HCT116 (cell line): ENCODE data around the gene ARHGAP28.

Experiments used
- ATF3 ChIP-seq: IDR thresholded peaks from 2 replicates; pipeline ENCODE4 v1.6.1; 2012
- EZH2 ChIP-seq: fragments of 200-600 bp; sonication (generic); IDR thresholded peaks from 2 replicates; pipeline ENCODE4 v1.6.1; 2017; ENCODE audit warnings: antibody characterized with exemption, mixed run types
- POLR2A ChIP-seq: IDR thresholded peaks from 2 replicates; pipeline ENCODE4 v1.7.0; 2011; ENCODE audit warnings: borderline replicate concordance; ENCODE audit not compliant: insufficient read depth, insufficient read length; ENCODE audit errors: extremely low read depth
- SP1 ChIP-seq: IDR thresholded peaks from 2 replicates; pipeline ENCODE4 v1.6.1; 2012; ENCODE audit warnings: low read depth
- TCF7L2 ChIP-seq: IDR thresholded peaks from 2 replicates; pipeline ENCODE4 v1.7.0; 2011; ENCODE audit warnings: borderline replicate concordance, inconsistent platforms; ENCODE audit not compliant: insufficient read depth, insufficient read length; ENCODE audit errors: extremely low read depth
- ZBTB33 ChIP-seq: IDR thresholded peaks from 2 replicates; pipeline ENCODE4 v1.6.1; 2011; ENCODE audit warnings: mild to moderate bottlenecking, low read length, moderate library complexity; ENCODE audit not compliant: insufficient replicate concordance; ENCODE audit errors: extremely low read depth
- ZFX ChIP-seq: fragments of 450-650 bp; IDR thresholded peaks from 2 replicates; pipeline ENCODE4 v1.6.1; 2017
- TF ChIP-seq, protein P1 (sequence below), 3 experiments: fragments of 200-600 bp in 1 of 3; sonication (generic) in 1 of 3; IDR thresholded peaks in 2 of 3; conservative IDR thresholded peaks in 1 of 3; 2 replicates each; pipeline ENCODE4 v1.5.1; 2012 to 2017; ENCODE audit warnings: low read depth in 2 of 3, low read length in 2 of 3, antibody characterized with exemption in 1 of 3, borderline replicate concordance in 1 of 3, control low read depth in 1 of 3, mild to moderate bottlenecking in 1 of 3, mixed read lengths in 1 of 3, mixed run types in 1 of 3, moderate library complexity in 1 of 3; ENCODE audit not compliant: insufficient read depth in 1 of 3
- TF ChIP-seq, protein P2 (sequence below): IDR thresholded peaks from 2 replicates; pipeline ENCODE4 v1.6.1; 2012

- TF ChIP-seq, protein P1, sequence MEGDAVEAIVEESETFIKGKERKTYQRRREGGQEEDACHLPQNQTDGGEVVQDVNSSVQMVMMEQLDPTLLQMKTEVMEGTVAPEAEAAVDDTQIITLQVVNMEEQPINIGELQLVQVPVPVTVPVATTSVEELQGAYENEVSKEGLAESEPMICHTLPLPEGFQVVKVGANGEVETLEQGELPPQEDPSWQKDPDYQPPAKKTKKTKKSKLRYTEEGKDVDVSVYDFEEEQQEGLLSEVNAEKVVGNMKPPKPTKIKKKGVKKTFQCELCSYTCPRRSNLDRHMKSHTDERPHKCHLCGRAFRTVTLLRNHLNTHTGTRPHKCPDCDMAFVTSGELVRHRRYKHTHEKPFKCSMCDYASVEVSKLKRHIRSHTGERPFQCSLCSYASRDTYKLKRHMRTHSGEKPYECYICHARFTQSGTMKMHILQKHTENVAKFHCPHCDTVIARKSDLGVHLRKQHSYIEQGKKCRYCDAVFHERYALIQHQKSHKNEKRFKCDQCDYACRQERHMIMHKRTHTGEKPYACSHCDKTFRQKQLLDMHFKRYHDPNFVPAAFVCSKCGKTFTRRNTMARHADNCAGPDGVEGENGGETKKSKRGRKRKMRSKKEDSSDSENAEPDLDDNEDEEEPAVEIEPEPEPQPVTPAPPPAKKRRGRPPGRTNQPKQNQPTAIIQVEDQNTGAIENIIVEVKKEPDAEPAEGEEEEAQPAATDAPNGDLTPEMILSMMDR (IDR thresholded peaks at IDR 0.05 in 2 of 3, conservative IDR thresholded peaks at IDR 0.05 in 1 of 3; ENCODE audit: borderline replicate concordance in 1 of 3, insufficient read depth in 1 of 3, low read depth in 2 of 3, low read length in 2 of 3): no peak
- no peak for TF ChIP-seq ZFX
- TF ChIP-seq EZH2: no peak
- TF ChIP-seq ZBTB33: no peak
- no peak for TF ChIP-seq POLR2A
- no peak for TF ChIP-seq TCF7L2
- TF ChIP-seq, protein P2, sequence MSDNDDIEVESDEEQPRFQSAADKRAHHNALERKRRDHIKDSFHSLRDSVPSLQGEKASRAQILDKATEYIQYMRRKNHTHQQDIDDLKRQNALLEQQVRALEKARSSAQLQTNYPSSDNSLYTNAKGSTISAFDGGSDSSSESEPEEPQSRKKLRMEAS: no peak
- TF ChIP-seq SP1: no peak
- TF ChIP-seq ATF3: no peak
Observed at GRCh38 chr18:6881034-6881820, 151.7 kb downstream of the ARHGAP28 start.
